ENCODE measurements around the gene KCTD3. TPM values are rescaled to one million over a fixed set of nuclear protein-coding genes. Genes with fewer than 3 reads are reported as not detected.
A peak's percentile ranks its signal among the peaks of the same experiment; 100 is the strongest.

Gene KCTD3
- total and polyA plus RNA-seq, 10 of the 15 experiments (the other 5 are each of a cell fraction or from before 2014, with no cell fraction given): 3.6 to 19.8 (median 10.7) TPM

GRCh38 chr1:215584389-215584788, 17.3 kb downstream of the KCTD3 start (continued):
- TF ChIP-seq CTCF (IDR thresholded peaks at IDR 0.05 in 2 of 3, conservative IDR thresholded peaks at IDR 0.05 in 1 of 3; ENCODE audit: control insufficient read depth in 2 of 3, extremely low read depth in 1 of 3, insufficient read depth in 1 of 3, low read depth in 3 of 3, low read length in 3 of 3) (no peak), TCF7 (IDR thresholded peaks at IDR 0.05; ENCODE audit: borderline replicate concordance) (no peak), EP300 (IDR thresholded peaks at IDR 0.05; ENCODE audit: borderline replicate concordance in 1 of 2, control insufficient read depth in 1 of 2, low read depth in 2 of 2, low read length in 2 of 2) (peak in 1 of 2 experiments; percentile 43; a peak in 1 of 4 replicates), MLLT1 (IDR thresholded peaks at IDR 0.05) (no peak), ZBTB40 (IDR thresholded peaks at IDR 0.05; ENCODE audit: borderline replicate concordance) (no peak), RELB (IDR thresholded peaks at IDR 0.05; ENCODE audit: low read depth) (peak; percentile 75), DPF2 (IDR thresholded peaks at IDR 0.05) (no peak), NBN (IDR thresholded peaks at IDR 0.05) (no peak), USF1 (IDR thresholded peaks at IDR 0.05; ENCODE audit: borderline replicate concordance, extremely low read length, insufficient read depth, low read depth, low read length) (no peak), CBX3 (IDR thresholded peaks at IDR 0.05; ENCODE audit: borderline replicate concordance, low read depth) (no peak), ZBTB33 (IDR thresholded peaks at IDR 0.05) (no peak), BMI1 (IDR thresholded peaks at IDR 0.05; ENCODE audit: borderline replicate concordance) (no peak), NFXL1 (IDR thresholded peaks at IDR 0.05; ENCODE audit: borderline replicate concordance) (no peak), CBFB (IDR thresholded peaks at IDR 0.05; ENCODE audit: low read depth) (0 out of 2 replicates have a peak, but pooled peaks have one; percentile 21)
